OCI-LY3 (cell line): ENCODE measurements around the gene LDLR.

Source experiments
- H2AFZ ChIP-seq: fragments of 200-600, 300-600 bp; shearing (Covaris generic); 2 replicates; pipeline ENCODE4 v1.6.0; 2014; ENCODE audit warnings: antibody characterized with exemption, low read depth, low read length
- H3K27ac ChIP-seq: fragments of 200-600, 300-600 bp; sonication (generic); 2 replicates; pipeline ENCODE4 v1.5.1; 2014; ENCODE audit warnings: mild to moderate bottlenecking, low read length, moderate library complexity, mixed read lengths
- H3K27me3 ChIP-seq: fragments of 200-600, 300-600 bp; sonication (generic); 2 replicates; pipeline ENCODE4 v1.6.1; 2014; ENCODE audit warnings: low read depth, low read length, mixed read lengths
- H3K36me3 ChIP-seq: fragments of 200-600, 300-600 bp; sonication (generic); replicated peaks from 2 replicates; pipeline ENCODE3; 2014; ENCODE audit warnings: low read depth, low read length, mixed read lengths
- H3K4me1 ChIP-seq: fragments of 300-600, 200-600 bp; sonication (generic); 2 replicates; pipeline ENCODE4 v1.6.1; 2014; ENCODE audit warnings: low read length, mixed read lengths
- H3K4me2 ChIP-seq: fragments of 200-600, 300-600 bp; sonication (generic); 2 replicates; pipeline ENCODE4 v1.6.1; 2014; ENCODE audit warnings: low read length, mixed read lengths
- H3K4me3 ChIP-seq: fragments of 300-600, 200-600 bp; sonication (generic); 2 replicates; pipeline ENCODE4 v1.5.1; 2014; ENCODE audit warnings: antibody characterized with exemption, mild to moderate bottlenecking, low read length, moderate library complexity
- H3K79me2 ChIP-seq: fragments of 300-600, 200-600 bp; shearing (Covaris generic); 2 replicates; pipeline ENCODE4 v1.6.1; 2014; ENCODE audit warnings: mild to moderate bottlenecking, low read length, mixed read lengths
- H3K9ac ChIP-seq: fragments of 300-600, 200-600 bp; shearing (Covaris generic); 2 replicates; pipeline ENCODE4 v1.6.0; 2014; ENCODE audit warnings: mild to moderate bottlenecking, low read length, moderate library complexity
- H3K9me3 ChIP-seq: fragments of 200-600, 300-600 bp; shearing (Covaris generic); 2 replicates; pipeline ENCODE4 v1.6.1; 2014; ENCODE audit warnings: low read length, mixed read lengths; ENCODE audit not compliant: insufficient read depth
- H4K20me1 ChIP-seq: fragments of 200-600, 300-600 bp; sonication (generic); 2 replicates; pipeline ENCODE4 v1.6.1; 2016; ENCODE audit warnings: low read length, mixed read lengths; ENCODE audit not compliant: insufficient read depth
- EZH2phosphoT487 ChIP-seq: fragments of 200-600 bp; shearing (Covaris generic); IDR thresholded peaks from 2 replicates; pipeline ENCODE4 v1.6.1; 2018; ENCODE audit warnings: antibody characterized with exemption, mixed run types, low read depth
- TF ChIP-seq, protein P1 (sequence below): fragments of 200-600, 300-600 bp; sonication (generic); IDR thresholded peaks from 2 replicates; pipeline ENCODE4 v1.5.1; 2014; ENCODE audit warnings: antibody characterized with exemption, low read length, low read depth

Gene LDLR

DNA sequence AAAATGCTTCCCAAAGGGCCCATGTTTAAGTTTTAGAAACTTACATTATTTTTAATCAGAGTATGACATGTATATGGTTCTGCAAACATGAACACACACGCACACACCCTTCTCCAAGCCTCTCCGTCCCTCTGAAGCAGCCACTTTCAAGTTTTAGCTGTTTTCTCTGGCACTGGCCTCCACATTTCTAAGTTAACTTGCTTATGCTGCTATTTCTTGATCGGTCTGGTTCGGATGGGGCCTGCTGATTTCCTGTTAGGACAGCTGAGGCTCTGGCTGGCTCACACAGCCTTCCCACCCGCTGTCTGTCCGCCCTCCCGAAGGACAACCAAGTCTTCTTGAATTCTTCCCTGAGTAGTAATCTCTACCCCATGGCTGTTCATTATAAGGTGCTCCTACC lies 61.9 kb downstream of the LDLR start:
- Histone ChIP-seq H3K36me3 (peaks cover 39% of the 10 kb centered on the region), H3K9ac (no peak overlapping the region), H4K20me1 (no peaks in the 10 kb centered on the region), H3K27ac (no peak overlapping the region), H3K27me3 (no peaks in the 10 kb centered on the region), H3K4me3 (no peak overlapping the region), H3K4me1 (peaks cover 11% of the 10 kb centered on the region), H3K9me3 (no peaks in the 10 kb centered on the region), H3K4me2 (no peak overlapping the region), H2AFZ (no peak overlapping the region), H3K79me2 (peaks cover 58% of the 10 kb centered on the region)
- TF ChIP-seq, protein P1, sequence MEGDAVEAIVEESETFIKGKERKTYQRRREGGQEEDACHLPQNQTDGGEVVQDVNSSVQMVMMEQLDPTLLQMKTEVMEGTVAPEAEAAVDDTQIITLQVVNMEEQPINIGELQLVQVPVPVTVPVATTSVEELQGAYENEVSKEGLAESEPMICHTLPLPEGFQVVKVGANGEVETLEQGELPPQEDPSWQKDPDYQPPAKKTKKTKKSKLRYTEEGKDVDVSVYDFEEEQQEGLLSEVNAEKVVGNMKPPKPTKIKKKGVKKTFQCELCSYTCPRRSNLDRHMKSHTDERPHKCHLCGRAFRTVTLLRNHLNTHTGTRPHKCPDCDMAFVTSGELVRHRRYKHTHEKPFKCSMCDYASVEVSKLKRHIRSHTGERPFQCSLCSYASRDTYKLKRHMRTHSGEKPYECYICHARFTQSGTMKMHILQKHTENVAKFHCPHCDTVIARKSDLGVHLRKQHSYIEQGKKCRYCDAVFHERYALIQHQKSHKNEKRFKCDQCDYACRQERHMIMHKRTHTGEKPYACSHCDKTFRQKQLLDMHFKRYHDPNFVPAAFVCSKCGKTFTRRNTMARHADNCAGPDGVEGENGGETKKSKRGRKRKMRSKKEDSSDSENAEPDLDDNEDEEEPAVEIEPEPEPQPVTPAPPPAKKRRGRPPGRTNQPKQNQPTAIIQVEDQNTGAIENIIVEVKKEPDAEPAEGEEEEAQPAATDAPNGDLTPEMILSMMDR: no peak
- TF ChIP-seq EZH2phosphoT487: no peak

DNA sequence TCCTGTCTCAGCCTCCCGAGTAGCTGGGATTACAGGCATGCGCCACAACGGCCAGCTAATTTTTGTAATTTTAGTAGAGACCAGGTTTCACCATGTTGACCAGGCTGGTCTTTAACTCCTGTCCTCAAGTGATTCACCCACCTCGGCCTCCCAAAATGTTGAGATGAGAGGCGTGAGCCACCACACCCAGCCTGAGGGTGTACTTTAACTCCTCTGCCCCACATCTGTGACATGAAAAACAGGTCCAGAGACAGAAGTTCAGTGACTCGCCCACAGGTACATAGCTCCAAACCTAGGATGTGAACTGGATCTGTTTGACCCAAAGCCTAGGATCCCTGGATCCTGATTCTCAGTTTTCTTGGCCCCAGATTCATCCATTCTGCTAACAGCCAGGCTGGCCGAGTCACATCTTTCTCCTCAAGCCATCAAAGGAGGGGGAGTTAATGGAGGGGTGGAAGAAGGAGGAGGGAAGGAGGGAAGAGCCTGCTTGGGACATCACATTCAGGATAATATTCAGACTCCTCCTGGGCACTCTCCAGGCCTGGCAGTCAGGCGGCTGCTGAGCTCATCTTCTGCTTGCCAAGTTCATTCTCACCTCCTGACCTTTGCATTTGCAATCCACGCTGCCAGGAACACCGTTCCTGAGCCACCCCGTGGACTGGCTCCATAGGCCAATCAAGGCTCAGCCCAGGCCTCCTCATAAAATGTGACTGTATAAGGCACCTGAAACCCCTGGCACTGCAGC lies 63.2 kb downstream of the LDLR start:
- H3K9ac ChIP-seq: no peak overlapping the region
- H4K20me1 ChIP-seq: no peaks in the 10 kb centered on the region
- H3K27me3 ChIP-seq: no peaks in the 10 kb centered on the region
- no peak overlapping the region for H3K27ac ChIP-seq
- H3K4me3 ChIP-seq: no peak overlapping the region
- no peak overlapping the region for H3K4me2 ChIP-seq
- no peaks in the 10 kb centered on the region for H3K9me3 ChIP-seq
- peaks cover 14% of the 10 kb centered on the region for H3K4me1 ChIP-seq
- TF ChIP-seq EZH2phosphoT487: no peak
- TF ChIP-seq, protein P1: no peak
- peaks cover 34% of the 10 kb centered on the region for H3K36me3 ChIP-seq
- peaks cover 58% of the 10 kb centered on the region for H3K79me2 ChIP-seq
- H2AFZ ChIP-seq: no peak overlapping the region

DNA sequence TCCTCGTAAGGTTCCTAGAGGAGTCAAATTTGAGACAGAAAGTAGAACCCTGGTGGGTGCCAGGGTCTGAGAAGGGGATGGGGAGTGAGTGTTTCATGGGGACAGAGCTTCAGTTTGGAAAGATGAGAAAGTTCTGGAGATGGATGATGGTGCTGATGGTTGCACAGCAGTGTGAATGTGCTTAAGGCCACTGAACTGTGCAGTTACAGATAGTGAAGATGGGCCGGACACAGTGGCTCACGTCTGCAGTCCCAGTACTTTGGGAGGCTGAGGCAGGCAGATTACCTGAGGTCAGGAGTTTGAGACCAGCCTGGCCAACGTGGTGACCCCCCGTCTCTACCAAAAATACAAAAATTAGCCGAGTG lies 65.4 kb downstream of the LDLR start:
- Histone ChIP-seq H3K27me3 (no peaks in the 10 kb centered on the region), H3K9ac (peak overlapping the region; percentile 94), H3K4me1 (peaks cover 14% of the 10 kb centered on the region), H3K4me2 (peak overlapping the region; percentile 91), H3K79me2 (peaks cover 51% of the 10 kb centered on the region), H3K4me3 (peak overlapping the region; percentile 98), H3K9me3 (no peaks in the 10 kb centered on the region), H2AFZ (no peak overlapping the region), H3K36me3 (peaks cover 22% of the 10 kb centered on the region), H4K20me1 (no peaks in the 10 kb centered on the region), H3K27ac (0 out of 2 replicates have a peak overlapping the region, but pooled peaks have one; percentile 58)
- no peak for TF ChIP-seq EZH2phosphoT487
- TF ChIP-seq, protein P1: no peak

DNA sequence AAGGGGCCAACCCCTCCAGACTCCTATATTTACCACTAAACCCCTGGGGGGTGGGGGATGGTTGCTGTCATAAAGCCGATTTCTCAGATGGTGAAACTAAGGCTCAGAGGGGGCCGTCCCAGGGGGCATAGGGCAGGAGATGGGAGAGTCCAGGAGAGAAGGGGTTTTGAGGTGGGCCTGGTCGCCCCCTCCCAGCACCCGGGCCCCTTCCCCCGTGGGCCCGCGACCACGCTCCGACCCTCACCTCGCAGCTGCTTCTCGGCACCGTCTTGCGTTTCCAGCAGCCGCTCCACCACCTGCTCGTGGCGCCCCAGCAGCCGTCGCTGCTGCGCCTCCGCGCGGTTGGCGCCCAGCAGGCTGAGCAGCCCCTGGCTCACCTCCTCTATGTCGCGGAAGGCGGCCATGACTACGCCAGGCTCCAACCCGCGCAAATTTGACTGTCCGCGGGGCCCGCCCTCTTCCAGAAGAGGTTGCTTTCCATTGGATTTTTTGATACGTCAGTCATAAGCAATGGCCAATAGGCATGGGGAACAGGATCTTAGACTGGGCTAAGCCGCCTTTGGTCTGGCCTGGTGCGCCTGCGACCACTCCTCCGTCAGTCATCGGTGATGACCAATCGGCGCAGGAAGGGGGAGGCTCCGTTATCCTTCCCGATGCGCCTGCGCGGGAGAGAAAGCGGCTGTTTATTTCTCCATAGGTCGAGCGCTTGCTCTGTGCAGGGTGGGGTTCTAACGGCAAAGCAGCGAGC lies 66.3 kb downstream of the LDLR start, which contains the start of gene SPC24:
Gene SPC24, minus strand, starts transcription at position 410 of the 748 bp plus-strand sequence. Its CDS starts 6 bp downstream, at position 404.
- Histone ChIP-seq H3K4me1 (peaks cover 14% of the 10 kb centered on the region), H3K27ac (peak within 1 kb of the TSS; percentile 58), H4K20me1 (no peaks in the 10 kb centered on the region), H3K9me3 (no peaks in the 10 kb centered on the region), H3K79me2 (peaks cover 46% of the 10 kb centered on the region), H3K9ac (peak within 1 kb of the TSS; percentile 94), H3K4me2 (peak within 1 kb of the TSS; percentile 91), H2AFZ (peak within 1 kb of the TSS; percentile 91), H3K36me3 (peaks cover 19% of the 10 kb centered on the region), H3K27me3 (peaks cover 5% of the 10 kb centered on the region; the same call in 1 of the 2 replicates), H3K4me3 (peak within 1 kb of the TSS; percentile 98)
- no peak for TF ChIP-seq EZH2phosphoT487
- TF ChIP-seq, protein P1: no peak
